GM18868 (cell line): ENCODE results near the gene BPIFB2.

Experiments used
- ATAC-seq: cut with Tn5 transposase; IDR thresholded peaks from one replicate; pipeline ENCODE4 v1.9.1; 2021; ENCODE audit warnings: mild to moderate bottlenecking, moderate library complexity; ENCODE audit not compliant: unreplicated experiment

The BPIFB2 gene

DNA sequence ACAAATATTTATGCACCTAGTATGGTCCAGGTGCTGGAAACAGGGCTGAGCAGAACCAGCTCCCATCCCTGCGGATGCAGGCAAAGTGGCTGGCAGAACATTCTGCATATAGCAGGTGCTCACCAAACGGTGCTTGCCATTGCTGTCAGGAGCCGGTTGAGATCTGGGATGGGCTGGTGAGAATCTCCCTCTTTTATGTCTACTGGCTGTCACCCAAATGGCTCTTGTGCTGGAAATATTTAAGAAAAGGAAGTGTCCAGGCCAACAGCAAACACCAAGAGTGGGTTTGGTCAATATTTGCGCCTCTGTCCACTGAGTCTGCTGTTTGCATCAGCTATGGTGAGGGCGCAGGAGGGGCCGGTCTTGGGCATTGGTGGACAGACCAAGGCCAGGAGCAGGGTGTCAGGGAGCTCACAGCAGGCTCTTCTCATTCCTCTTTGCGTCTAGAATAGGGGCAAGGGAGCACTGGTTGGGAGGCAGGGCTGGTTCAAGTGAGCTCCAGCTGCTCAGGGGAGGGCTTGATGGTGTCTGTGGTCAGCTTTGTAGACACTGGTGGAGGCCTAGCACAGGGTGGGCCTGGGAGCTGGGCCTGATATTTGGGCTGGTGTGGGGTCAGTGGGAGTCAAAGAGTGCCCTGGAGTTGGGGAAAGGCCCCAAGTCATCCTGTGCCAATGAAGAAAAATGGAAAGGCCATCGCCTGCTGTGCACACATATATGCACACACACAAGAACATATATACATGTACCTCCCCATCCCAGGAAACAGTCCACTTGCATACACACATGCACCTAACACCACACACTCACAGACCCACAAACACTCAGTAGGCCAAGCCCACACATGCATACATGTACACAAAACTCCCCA lies 1.4 kb upstream of the BPIFB2 start:
- ATAC-seq = no peak

DNA sequence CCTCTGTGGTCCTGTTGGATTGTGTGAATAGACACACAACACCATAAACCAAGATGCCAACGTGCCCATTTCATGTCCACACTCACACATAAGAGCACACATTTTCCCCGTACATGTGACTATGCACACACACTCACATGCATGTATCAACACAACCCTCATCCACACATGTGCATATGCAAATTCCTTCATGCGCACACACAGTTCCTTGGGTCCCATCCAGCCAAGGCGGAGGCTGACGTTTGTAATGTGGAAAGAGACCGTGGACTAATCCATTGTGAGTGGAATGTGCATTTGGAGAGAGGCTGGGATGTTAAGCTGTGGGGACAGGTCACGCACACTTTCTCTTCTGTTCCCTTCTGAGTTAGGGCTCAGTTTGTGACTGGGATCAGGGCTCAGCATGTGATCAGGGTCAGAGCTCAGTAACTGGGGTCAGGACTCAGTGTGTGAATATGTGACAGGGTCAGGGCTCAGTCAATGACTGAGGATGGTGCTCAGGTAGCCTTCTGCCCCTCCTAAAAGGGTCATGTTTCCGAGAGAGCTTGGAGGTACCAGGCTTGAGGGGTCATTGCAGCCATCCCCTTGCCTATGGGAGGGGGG lies 628 bp upstream of the BPIFB2 start:
- no peak for ATAC-seq

DNA sequence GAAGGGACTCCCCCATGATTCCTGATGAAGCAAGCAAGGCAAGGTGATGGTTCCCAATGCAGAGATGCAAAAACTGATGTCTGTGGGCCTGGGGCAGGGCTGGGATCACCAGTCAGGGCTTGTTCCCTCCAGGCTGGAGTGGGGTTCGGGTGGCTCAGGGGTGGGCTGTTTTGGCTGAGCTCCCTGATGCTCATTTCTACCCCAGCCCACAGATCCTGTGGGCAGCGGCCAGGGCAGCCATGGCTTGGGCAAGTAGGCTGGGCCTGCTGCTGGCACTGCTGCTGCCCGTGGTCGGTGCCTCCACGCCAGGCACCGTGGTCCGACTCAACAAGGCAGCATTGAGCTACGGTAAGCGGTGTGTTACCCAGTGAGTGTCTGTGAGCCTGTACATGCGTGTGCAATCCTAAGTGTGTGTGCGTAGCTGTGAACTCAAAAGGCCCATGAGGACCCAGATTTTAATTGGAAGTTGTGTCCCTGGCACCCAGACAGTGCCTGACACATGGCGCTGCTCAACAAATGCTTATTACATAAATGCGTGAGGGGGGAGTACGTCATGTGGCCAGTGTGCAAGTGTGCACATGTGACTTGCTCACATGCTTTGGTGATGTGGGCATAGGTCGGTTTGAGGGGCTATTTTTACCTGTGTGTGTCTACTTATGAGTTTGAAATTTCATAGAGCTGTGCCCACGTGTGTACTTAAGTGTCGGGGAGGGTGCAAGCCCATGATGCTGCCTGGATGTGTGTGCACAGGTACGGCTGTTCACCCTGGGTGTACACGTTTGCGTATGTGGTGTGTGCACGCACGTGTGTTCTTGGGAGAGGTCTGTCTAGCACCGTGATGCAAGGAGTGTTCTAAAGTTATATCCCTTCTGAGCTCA lies 1.1 kb downstream of the BPIFB2 start:
- no peak for ATAC-seq

GRCh38 chr20:33009214-33010132 lies 2.0 kb downstream of the BPIFB2 start:
- no peak for ATAC-seq

DNA sequence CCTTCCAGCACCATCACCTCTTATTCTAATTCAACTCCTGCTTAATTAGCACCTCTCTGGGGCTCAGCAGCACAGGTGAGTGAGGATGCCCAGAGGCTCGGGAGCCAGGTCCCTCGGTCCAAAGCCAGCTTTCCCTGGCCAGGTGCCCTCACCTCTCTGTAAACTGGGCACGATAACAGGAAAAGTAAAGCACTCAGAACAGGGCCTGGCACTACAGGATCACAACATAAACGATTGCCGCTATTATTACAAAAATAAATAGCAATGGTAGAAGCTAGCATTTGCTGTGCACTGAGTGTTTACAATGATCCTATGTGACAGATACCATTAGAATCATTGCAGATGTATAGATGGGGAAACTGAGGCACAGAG lies 2.6 kb downstream of the BPIFB2 start:
- no peak for ATAC-seq

- ATAC-seq = no peak
Observed at GRCh38 chr20:33010674-33011449, 3.4 kb downstream of the BPIFB2 start.

DNA sequence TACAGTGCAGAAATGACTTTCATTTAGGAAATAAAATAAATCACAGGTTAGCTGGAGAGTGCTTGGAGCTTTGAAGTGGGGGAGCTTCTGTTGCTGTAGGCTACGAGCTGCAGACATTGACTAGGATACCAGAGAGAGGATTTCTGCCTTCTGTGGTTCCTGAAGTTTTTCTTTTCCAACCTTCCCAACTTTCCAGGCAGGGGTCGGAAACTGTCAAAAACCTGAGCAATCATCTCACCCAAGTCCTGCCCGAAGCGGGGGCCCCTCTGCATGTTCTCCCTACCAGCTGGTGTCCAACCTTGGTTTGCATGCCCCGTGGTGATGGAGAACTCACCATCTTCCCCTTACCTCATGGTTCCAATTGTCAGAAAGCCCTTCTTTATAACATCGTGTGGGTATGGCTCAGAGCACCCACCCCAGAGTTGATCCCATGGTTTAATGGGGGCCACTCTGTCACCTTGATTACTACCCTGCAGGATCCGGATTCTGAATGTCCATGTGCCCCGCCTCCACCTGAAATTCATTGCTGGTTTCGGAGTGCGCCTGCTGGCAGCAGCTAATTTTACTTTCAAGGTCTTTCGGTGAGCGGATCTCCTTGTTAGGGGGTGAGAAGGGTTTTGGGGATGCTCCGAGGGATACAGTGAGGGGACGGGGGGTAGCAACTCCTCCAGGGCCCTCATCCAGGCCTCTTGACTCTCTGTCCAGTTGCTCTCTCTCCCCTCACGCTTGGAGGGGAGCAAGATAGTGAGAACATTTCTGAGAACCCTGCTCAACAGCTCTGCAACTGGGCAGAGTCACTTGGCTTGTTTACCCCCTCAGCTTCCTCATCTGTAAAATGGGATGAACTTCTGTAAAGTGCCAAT lies 5.1 kb downstream of the BPIFB2 start:
- ATAC-seq = no peak

DNA sequence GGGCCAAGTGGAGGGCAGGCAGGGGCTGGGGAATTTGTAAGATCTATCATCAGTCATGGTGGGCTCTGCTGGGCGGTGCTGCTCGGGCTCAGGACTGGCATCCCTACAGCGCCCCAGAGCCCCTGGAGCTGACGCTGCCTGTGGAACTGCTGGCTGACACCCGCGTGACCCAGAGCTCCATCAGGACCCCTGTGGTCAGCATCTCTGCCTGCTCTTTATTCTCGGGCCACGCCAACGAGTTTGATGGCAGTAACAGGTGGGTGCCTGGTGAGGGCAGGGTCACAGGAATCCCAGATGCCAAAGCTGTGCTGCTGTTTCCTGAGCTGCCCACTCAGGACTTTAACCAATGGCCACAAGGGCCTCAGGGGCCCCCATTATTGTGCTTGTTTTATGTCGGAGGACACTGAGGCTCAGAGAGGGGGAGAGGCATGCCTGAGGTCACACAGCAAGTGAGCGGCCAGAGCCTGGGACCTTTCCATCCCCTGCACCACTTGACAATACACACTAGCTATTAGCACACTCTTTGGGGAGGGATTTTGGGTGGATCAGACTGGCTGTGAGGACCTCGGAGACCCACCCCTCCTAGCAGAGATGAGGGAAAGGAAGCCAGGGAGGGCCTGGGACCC lies 6.3 kb downstream of the BPIFB2 start:
- ATAC-seq = no peak

DNA sequence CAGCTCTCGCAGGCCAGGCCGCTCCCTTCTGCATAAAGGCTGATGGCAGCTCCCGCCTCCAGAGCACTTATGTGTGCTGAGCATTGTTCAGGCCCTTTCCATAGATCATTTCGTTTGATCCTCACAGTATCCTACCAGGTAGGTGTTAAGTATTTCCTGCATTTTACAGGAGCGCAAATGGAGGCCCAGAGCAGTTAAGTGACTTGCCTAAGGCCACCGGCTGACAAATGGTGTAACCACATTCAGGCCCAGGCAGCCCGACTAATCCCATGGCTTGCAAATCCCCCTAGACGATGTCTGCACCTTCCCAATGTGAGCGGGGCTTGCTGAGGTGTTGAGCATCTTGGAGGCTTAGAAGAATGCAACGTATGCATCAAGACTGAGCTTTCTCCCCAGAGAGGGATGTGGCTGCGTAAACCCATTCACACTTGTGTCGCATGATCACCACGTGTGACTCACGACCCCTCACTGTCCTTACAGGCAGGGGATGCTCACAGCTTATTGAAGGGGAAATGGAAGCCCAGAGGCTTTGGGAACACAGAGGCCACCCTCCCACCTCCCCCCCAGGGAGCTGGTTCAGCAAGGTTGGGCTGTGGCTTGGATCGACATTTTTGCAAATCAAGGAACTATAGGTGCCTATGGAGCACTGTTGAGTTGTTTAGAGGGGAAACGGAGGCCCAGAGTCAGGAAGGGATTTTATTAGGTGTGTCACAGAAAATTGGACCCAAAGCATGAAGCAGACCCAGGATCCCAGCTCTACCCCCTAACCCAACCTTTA lies 7.0 kb downstream of the BPIFB2 start:
- ATAC-seq = no peak

DNA sequence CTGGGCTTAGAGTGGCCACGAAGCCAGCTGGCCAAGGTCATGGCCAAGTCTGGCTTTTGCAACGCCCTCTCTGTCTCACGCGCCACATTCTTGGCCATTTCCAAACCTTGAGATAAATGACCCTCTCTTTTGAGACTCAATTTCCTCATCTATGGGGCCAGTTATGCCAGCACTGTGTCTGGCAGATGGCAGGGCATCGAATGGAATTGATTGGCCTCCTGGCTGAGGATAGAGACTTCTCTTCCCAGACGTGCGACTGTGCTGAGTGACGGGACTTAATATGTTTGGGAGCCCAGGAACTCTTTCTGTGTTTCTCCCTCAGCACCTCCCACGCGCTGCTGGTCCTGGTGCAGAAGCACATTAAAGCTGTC lies 7.6 kb downstream of the BPIFB2 start:
- ATAC-seq = no peak

- ATAC-seq = no peak
Observed at GRCh38 chr20:33015700-33016580, 8.4 kb downstream of the BPIFB2 start.

DNA sequence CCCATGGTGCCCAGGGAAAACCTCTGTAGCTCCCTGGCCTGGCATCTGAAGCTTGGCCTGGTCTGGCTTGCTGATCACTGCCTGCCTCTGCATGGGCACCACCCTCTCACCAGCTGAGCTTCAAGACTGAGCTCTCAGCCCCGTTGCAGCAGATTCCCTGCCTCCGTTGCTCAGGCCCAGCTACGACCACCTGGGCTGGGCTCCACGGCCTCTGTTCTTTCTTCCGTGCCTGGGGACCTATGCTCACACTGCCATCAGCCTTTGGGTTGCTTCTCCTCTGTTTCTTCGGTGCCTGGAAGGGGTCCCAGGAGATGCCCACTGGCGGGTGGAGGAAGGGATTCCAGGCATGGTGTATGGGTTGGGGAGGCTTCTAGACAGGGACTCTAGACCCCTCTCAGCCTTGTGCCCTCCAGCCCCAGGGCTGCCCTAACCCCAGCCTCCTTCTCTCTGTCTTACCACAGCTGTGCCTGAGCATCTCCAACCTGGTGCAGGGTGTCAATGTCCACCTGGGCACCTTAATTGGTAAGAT lies 9.1 kb downstream of the BPIFB2 start:
- ATAC-seq = no peak

DNA sequence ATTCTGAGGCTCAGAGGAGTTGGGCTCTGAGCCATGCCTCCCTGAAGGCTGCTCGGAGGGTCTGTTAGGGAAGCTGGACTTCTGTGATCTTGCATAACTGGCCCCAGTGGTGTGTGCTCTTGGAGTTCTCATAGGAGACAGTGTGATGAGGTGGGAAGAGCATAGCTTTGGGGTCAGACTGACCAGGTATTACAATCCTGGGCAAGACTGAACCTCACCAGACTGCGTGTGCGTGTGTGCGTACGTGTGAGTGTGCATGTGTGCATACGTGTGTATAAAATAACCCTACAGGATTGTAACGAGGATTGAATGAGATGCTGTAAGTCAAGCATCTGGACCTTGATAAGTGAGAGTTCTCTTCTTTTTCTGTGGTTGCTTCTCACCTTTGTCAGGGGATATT lies 10.0 kb downstream of the BPIFB2 start:
- no peak for ATAC-seq

- no peak for ATAC-seq
Observed at GRCh38 chr20:33018169-33018931, 10.8 kb downstream of the BPIFB2 start.

DNA sequence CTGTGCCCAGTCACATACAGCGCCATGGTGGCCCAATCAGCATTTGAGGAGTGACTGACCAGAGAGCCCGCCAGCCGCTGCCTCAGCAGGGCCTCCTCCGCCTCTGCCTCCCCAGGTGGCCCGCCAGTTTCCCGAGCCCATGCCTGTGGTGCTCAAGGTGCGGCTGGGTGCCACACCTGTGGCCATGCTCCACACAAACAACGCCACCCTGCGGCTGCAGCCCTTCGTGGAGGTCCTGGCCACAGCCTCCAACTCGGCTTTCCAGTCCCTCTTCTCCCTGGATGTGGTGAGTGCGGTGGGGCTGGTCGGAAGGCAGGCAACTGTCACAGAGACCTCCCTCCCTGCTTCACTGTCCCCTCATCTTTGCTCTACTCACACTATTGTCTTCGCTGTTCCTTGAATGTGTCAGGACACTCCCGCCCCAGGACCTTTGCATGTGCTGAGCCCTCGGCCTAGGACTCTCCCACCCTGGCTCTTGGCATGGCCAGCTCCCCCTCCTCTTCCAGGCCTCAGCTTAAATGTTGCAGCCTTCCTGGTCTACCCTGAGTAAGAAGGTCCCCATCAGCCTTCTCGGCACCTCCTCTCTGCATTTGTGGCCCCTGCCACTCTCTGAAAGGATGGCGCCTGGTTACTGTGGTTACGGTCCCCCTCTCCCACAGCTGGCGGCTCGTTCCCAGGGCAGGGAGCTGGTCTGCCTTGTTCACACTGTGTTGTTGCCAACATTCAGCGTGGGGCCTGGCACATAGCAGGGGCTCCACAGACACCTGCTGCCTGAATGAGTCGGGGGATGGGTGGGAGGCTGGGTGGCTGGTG lies 12.2 kb downstream of the BPIFB2 start:
- no peak for ATAC-seq
